Heart left ventricle (tissue), 13 donors: ENCODE data around the gene PKDCC.

Experiments
- POLR2A ChIP-seq, 2 donors: fragments of 450-650 bp; IDR thresholded peaks; one replicate each; pipeline ENCODE4 v1.6.1; 2017; ENCODE audit warnings: antibody characterized with exemption in 2 of 2, mild to moderate bottlenecking in 2 of 2, moderate library complexity in 2 of 2
- TF ChIP-seq, protein P1 (sequence below), 12 donors: fragments of 200-600 bp; sonication (generic) in 4 of 12; IDR thresholded peaks; one replicate each; pipeline versions ENCODE4 v1.5.0 to v1.8.0; 2018 to 2022; ENCODE audit warnings: antibody characterized with exemption in 12 of 12, mild to moderate bottlenecking in 5 of 12
- donor health status: ischemic (EF 13 %, LVEDD 7.1; RV severe dilation, severe dysfunction).
- donor health status: DM: no; HTN: yes; CAD: no.
- donor health status: DM: no; HTN: no; CAD: no.
- donor health status: ischemic (EF 25% LVEDD 6.9; RV normal size, moderate dysfunction).
- donor health status: ischemic (EF 25% LVEDD 5.7; RV mildly dilated, moderate dysfunction).
- donor health status: ischemic (EF 35%, LVEDD 5.7; RV mildly dilated, moderate dysfunction).
- donor health status: nonischemic (EF 11% LVEDD 7.7; RV severe dilation, severe dysfunction).
- donor health status: DM: yes; HTN: yes; CAD: no.
- donor health status: PGD.
- donor health status: ischemic (EF 29% LVEDD 5.4; RV normal size, mild dysfunction).
- donor health status: nonischemic (EF 23%, LVEDD 6.1; RV moderate dilation, normal function).

DNA sequence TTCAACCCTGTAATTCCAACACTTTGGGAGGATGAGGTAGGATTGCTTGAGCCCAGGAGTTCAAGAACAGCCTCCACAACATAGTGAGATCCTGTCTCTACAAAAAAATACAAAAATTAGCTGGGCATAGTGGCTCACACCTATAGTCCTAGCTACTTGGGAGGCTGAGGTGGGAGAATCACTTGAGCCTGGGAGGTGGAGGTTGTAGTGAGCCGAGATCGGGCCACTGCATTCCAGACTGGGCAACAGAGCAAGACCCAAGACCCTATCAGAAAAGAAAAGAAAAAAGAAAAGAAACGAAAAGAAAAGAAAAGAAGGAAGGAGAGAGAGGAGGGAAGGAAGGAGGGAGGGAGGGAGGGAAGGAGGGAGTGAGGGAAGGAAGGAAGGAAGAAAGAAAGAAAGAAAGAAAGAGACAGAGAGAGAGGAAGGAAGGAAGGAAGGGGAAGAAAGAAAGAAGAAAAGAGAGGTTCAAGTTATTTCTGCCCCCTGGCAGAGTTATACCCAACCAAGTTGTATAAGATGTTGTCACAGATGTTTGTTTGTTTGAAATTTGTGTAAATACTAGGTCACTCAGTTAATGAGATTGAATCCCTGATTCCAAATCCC is 3.9 kb upstream of the PKDCC start:
- no peak for TF ChIP-seq POLR2A (IDR thresholded peaks at IDR 0.05)
- TF ChIP-seq, protein P1, sequence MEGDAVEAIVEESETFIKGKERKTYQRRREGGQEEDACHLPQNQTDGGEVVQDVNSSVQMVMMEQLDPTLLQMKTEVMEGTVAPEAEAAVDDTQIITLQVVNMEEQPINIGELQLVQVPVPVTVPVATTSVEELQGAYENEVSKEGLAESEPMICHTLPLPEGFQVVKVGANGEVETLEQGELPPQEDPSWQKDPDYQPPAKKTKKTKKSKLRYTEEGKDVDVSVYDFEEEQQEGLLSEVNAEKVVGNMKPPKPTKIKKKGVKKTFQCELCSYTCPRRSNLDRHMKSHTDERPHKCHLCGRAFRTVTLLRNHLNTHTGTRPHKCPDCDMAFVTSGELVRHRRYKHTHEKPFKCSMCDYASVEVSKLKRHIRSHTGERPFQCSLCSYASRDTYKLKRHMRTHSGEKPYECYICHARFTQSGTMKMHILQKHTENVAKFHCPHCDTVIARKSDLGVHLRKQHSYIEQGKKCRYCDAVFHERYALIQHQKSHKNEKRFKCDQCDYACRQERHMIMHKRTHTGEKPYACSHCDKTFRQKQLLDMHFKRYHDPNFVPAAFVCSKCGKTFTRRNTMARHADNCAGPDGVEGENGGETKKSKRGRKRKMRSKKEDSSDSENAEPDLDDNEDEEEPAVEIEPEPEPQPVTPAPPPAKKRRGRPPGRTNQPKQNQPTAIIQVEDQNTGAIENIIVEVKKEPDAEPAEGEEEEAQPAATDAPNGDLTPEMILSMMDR (IDR thresholded peaks at IDR 0.05) = no peak
